SK-N-SH treated with all-trans-retinoic acid at 6 μM for 48 hours (cell line): Measurements from ENCODE around the gene PTPRN.

Experiments used
- ARNTL ChIP-seq: fragments of 450-650 bp; formaldehyde crosslinking; IDR thresholded peaks from 2 replicates; pipeline ENCODE4 v1.5.0; 2020; ENCODE audit warnings: low read depth, mild to moderate bottlenecking, moderate library complexity, borderline replicate concordance
- ESRRG ChIP-seq: fragments of 250-450 bp; sonication (Bioruptor Pico); IDR thresholded peaks from 2 replicates; pipeline ENCODE4 v1.6.1; 2021; ENCODE audit warnings: mild to moderate bottlenecking
- OSR1 ChIP-seq: fragments of 250-450 bp; sonication (Bioruptor Pico); IDR thresholded peaks from 2 replicates; pipeline ENCODE4 v1.8.0; 2022; ENCODE audit warnings: moderate library complexity, mild to moderate bottlenecking, inconsistent platforms
- ZFP30 ChIP-seq: fragments of 450-650 bp; formaldehyde crosslinking; IDR thresholded peaks from 2 replicates; pipeline ENCODE4 v1.5.0; 2022; ENCODE audit warnings: mild to moderate bottlenecking, moderate library complexity
- ZNF565 ChIP-seq: fragments of 450-650 bp; formaldehyde crosslinking; conservative IDR thresholded peaks from 2 replicates; pipeline ENCODE4 v1.5.0; 2020; ENCODE audit warnings: low read depth, mild to moderate bottlenecking, moderate library complexity
- ZNF8 ChIP-seq: fragments of 450-650 bp; formaldehyde crosslinking; IDR thresholded peaks from 2 replicates; pipeline ENCODE4 v1.5.0; 2020; ENCODE audit warnings: mild to moderate bottlenecking, moderate library complexity
- TF ChIP-seq, protein P1 (sequence below): fragments of 250-450 bp; sonication (Bioruptor Pico); IDR thresholded peaks from 2 replicates; pipeline ENCODE4 v1.8.0; 2020; ENCODE audit warnings: mild to moderate bottlenecking, moderate library complexity, borderline replicate concordance

GRCh38 chr2:219287580-219288265, 21.5 kb downstream of the PTPRN start:
- no peak for TF ChIP-seq ARNTL (CRISPR knock-in tag)
- no peak for TF ChIP-seq ZNF8 (CRISPR knock-in tag)
- TF ChIP-seq ESRRG (CRISPR knock-in tag): no peak
- TF ChIP-seq, protein P1, sequence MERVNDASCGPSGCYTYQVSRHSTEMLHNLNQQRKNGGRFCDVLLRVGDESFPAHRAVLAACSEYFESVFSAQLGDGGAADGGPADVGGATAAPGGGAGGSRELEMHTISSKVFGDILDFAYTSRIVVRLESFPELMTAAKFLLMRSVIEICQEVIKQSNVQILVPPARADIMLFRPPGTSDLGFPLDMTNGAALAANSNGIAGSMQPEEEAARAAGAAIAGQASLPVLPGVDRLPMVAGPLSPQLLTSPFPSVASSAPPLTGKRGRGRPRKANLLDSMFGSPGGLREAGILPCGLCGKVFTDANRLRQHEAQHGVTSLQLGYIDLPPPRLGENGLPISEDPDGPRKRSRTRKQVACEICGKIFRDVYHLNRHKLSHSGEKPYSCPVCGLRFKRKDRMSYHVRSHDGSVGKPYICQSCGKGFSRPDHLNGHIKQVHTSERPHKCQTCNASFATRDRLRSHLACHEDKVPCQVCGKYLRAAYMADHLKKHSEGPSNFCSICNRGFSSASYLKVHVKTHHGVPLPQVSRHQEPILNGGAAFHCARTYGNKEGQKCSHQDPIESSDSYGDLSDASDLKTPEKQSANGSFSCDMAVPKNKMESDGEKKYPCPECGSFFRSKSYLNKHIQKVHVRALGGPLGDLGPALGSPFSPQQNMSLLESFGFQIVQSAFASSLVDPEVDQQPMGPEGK: no peak
- TF ChIP-seq OSR1 (CRISPR knock-in tag): no peak
- no peak for TF ChIP-seq ZFP30 (CRISPR knock-in tag)
- TF ChIP-seq ZNF565 (CRISPR knock-in tag): no peak
